Glomerular visceral epithelial cell (primary cell): ENCODE results near the gene AMER2.
A peak's percentile ranks its signal among the peaks of the same experiment; 100 is the strongest.

Source experiments
- DNase-seq: peaks from one replicate; pipeline ENCODE4 v3.0.0-alpha.2; 2016; ENCODE audit errors: extremely low spot score

Gene AMER2

GRCh38 chr13:25171517-25172302, at the start of gene AMER2:
Gene AMER2 (minus strand): TSS chr13:25172288. CDS start chr13:25171619, 669 bp downstream.
- DNase-seq = peak; percentile 7

- no peak for DNase-seq
These were observed 45.9 kb upstream of the AMER2 start for GRCh38 chr13:25218019-25218418.

GRCh38 chr13:25217023-25217885, 45.2 kb upstream of the AMER2 start:
- DNase-seq = peak; percentile 65

GRCh38 chr13:25215253-25215575, 43.1 kb upstream of the AMER2 start:
- DNase-seq = no peak

- DNase-seq = no peak
These were observed 42.6 kb upstream of the AMER2 start for GRCh38 chr13:25214491-25215252.

- peak; percentile 44 for DNase-seq
These were observed 41.6 kb upstream of the AMER2 start for GRCh38 chr13:25213715-25214114.

GRCh38 chr13:25210842-25211569, 38.9 kb upstream of the AMER2 start:
- no peak for DNase-seq

- no peak for DNase-seq
These were observed 35.3 kb upstream of the AMER2 start for GRCh38 chr13:25207291-25207810.

- DNase-seq = no peak
These were observed 32.8 kb upstream of the AMER2 start for GRCh38 chr13:25204863-25205262.

GRCh38 chr13:25203127-25203740, 31.1 kb upstream of the AMER2 start:
- peak; percentile 35 for DNase-seq

GRCh38 chr13:25200783-25201182, 28.7 kb upstream of the AMER2 start:
- DNase-seq = no peak

- no peak for DNase-seq
These were observed 26.6 kb upstream of the AMER2 start for GRCh38 chr13:25198647-25199046.

GRCh38 chr13:25196971-25197370, 24.9 kb upstream of the AMER2 start:
- peak; percentile 16 for DNase-seq

- no peak for DNase-seq
These were observed 20.8 kb upstream of the AMER2 start for GRCh38 chr13:25192936-25193335.

- no peak for DNase-seq
These were observed 20.4 kb upstream of the AMER2 start for GRCh38 chr13:25192489-25192888.

- no peak for DNase-seq
These were observed 20.0 kb upstream of the AMER2 start for GRCh38 chr13:25192052-25192451.

- DNase-seq = no peak
These were observed 18.7 kb upstream of the AMER2 start for GRCh38 chr13:25190771-25191170.

- no peak for DNase-seq
These were observed 18.2 kb upstream of the AMER2 start for GRCh38 chr13:25190256-25190655.

GRCh38 chr13:25187596-25187995, 15.5 kb upstream of the AMER2 start:
- no peak for DNase-seq

GRCh38 chr13:25186187-25186586, 14.1 kb upstream of the AMER2 start:
- DNase-seq = no peak

- DNase-seq = no peak
These were observed 9.5 kb upstream of the AMER2 start for GRCh38 chr13:25181597-25181996.
